NCI-H2029 (cell line): ENCODE measurements around the gene PRKAR1B.
"Not testable (repeated sequence)": the region's sequence is repeated elsewhere in the genome, so short reads cannot be mapped to it uniquely, and the experiment has no call there.

Experiments used
- DNase-seq: peaks from one replicate; lab custom pipeline; 2025; lab: John Stamatoyannopoulos, UW

Gene PRKAR1B

DNA sequence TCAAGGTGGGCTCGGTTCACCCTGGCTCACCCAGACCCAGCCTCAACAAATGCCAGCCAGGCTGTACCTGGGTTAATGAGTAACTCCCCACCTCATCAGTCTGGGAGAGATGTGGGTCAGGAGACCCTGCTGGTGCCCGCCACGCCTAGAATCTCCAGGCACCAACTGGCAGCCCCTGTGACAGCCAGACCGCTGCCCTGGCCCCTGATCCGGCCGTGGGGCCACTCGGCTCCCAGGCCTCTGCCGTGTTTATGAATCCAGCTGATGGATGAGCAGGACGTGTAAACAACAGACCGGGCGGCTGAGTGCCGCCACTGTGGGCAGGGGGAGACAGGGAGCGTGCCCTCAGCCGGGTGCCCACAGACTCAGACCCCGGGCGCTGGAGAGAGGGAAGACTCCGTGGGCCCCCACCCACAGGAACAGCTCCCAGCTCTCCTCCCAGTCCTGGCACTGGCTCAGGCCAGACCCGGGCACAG, 173.4 kb downstream of the PRKAR1B start:
- no peak for DNase-seq

DNA sequence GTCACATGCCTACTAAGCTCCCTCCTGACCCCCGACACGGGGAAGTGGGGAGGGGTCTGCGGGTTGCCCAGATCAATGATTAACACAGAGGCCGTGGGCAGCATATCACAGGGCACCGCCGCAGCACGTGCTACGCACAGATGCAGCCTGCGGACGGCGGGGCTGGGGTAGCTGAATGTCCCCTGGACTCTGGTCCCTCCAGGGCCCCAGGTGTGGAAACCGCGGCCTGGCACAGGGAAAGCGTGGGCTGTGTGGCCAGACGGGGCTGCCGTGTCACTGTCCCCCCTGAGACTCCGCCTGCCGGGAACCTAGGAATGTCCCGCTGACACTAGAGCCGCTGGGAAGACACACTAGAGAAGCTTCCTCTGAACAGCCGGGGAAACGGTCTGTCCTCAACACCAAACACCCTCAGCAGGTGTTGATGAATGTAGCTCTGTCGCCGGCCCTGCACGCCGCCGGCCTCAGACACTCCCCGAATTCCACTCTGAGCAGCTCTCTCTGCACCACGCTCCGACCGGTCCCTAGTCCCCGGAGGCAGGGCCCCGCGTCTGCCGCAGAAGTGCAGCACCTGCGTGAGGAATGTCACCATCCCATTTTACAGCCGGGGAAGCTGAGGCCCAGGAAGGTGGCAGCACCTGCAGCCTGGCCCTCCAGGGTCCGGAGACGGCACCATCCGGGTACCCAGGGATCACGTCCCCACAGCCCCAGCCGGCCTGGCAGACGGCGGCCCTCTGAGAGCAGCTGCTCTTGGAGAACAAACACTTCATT, 174.0 kb downstream of the PRKAR1B start:
- DNase-seq: no peak

DNA sequence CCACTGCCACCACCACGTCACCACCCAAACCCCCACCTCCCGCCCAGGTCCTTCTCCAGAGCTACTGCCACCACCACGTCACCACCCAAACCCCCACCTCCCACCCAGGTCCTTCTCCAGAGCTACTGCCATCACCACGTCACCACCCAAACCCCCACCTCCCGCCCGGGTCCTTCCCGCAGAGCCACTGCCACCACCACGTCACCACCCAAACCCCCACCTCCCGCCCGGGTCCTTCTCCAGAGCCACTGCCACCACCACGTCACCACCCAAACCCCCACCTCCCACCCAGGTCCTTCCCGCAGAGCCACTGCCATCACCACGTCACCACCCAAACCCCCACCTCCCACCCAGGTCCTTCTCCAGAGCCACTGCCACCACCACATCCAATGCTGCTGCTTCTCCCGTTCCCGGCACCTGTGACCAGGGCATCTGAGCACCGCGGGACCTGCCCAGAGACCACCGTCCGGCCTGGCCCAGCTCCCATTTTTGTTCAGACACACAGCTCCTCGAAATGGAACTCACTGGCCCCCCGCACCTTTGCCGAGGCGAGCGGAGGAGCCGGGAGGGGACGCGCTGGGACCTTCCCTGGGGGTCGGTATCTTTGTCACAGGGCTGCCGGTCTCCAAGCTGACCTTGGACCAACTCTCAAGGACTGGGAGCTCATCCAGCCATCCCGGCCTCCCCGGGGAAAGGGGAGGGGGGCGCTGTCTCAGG, 174.8 kb downstream of the PRKAR1B start:
- not testable (repeated sequence) for DNase-seq

DNA sequence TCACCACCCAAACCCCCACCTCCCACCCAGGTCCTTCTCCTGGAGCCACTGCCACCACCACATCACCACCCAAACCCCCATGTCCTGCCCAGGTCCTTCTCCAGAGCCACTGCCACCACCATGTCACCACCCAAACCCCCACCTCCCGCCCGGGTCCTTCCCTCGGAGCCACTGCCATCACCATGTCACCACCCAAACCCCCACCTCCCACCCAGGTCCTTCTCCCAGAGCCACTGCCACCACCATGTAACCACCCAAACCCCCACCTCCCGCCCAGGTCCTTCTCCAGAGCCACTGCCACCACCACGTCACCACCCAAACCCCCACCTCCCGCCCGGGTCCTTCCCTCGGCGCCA, 175.5 kb downstream of the PRKAR1B start:
- not testable (repeated sequence) for DNase-seq

DNA sequence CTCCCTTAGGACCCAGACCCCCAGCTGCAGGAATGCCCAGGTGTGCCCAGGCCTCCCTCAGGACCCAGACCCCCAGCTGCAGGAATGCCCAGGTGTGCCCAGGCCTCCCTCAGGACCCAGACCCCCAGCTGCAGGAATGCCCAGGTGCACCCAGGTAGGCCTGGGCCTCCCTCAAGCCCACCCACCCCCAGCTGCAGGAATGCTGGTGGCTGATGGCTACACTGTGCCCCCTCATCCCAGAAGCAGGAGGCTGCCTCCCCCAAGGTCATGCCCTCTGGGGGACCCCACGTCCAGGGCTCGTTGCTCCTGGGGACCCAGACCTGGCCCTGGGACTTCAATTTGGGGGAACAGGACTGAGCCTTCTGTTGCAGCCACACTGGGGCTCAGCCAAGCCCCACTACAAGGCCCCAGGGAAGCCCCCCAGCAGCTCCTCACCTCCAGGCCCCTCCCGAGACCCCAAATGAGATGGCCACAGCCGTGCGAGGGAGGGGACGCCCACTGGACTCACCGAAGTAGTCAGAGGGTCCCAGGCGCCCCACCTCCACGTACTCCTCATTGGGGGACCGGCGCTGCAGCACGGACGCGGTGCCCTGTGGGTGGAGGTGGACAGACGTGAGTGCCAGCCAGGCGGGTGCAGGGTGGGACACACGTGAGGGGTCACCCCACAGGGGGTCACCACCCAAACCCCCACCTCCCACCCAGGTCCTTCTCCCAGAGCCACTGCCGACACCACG, 176.0 kb downstream of the PRKAR1B start:
- no peak for DNase-seq

GRCh38 chr7:549891-550625, 177.0 kb downstream of the PRKAR1B start:
- DNase-seq: no peak

DNA sequence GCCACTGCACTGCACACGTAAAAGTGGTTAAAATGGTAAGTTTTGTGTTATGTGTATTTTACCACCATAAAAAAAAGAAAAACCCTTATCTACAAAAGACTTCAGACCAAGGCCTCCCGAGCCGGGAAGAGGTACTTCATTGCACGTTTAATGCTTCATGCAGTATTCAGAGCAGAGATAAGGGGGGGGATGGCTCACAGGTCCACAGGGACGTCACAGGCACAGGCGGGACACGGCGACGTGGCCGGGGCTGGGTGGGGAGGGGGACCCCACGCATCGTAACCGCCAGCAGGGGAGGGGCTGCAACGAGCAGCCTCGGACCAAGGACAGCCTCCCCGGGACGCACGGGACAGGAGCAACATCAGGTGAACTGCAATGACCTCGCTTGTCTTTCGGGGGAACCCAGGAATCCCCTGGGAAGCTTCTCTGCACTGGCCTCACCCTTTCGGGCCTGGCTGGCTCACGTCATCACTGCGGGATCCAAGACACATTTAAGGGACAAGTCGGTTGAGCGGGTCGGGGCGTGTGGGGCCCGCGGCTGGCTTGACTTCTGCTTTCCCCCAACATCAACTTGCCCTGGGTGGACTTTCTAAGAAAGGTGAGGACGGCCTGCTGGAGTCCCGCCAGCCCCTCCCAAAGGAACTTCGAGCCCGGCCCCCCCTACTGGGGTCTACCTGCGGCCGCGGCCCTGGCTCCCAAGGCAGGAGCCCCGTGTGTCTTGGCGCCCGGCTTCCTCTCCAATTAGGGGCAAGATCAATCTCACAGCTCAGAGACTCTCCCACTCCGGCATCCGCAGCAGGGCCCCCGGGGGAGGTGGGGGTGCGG, 177.8 kb downstream of the PRKAR1B start:
- no peak for DNase-seq

DNA sequence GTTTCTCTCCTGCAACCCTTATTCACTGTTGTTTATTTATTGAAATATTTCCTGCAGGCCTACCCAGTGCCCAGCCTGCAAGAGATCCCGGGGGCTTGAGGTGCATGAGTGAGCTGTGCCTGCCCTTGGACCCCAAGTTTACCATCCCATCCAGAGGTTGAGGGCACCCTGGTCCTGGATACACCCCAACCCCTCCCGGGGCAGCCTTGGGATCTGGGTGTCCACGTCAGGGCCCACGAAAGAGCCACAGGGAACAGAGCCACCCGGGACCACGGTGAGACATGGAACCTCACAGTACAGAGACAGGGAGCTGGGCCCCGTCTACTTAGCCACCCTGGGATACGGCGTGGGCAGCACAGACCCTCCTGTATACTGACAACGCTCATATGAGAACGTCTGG, 178.7 kb downstream of the PRKAR1B start:
- DNase-seq: no peak

DNA sequence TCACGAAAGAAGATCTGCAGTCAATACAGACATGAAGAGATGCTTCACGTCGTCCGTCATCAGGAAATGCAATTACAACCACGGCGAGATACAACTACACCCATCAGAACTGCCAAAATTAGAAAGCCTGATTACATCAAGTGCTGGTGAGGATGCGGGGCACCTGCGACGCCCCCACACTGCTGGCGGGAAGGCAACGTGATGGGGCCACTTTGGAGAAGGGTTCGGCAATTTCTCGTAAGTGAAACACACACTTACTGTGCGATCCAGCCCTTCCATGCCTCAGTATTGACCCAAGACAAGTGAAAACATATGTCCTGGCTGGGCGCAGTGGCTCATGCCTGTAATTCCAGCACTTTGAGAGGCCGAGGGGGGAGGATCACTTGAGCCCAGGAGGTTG, 181.6 kb downstream of the PRKAR1B start:
- DNase-seq: no peak

GRCh38 chr7:544338-545221, 182.5 kb downstream of the PRKAR1B start:
- DNase-seq: no peak

GRCh38 chr7:543501-544337, 183.4 kb downstream of the PRKAR1B start:
- DNase-seq: no peak

DNA sequence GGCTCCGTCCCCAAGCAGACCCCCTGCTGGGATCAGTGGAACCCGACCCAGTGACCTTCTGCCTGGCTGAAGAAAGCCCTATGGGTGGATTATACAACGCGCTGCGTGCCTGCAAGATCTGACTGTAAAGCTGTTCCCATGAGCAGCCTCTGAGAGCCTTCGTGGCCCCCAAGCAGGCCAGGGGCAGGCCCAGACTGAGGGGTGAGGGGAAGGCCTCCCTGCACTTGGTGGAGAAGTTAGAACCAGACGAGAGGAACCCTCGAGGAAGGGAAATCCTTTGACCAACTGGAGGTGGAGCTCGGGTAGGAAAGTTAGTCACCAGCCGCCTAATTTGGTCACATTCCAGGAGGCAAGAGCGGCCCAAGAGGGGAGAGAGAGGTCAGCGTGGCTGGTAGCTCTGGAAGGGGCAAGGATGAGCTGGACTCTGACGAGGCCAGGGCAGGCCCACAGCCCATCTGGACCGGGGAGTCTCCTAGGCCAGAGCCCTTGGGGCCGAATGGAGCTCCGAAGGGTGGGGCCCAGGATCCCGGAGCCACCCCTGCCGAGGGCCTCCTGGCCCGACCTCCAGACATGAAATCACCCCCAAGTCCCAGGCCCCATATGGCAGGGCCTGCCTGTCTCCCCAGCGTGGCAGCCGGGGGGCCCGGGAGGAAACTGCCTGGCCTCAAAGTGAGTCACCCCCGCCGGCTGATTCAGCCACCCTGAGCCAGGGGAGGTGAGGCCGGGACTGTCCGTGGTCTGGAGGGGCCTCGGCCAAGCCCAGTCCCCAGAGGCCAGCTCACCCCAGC, 184.2 kb downstream of the PRKAR1B start:
- no peak for DNase-seq

DNA sequence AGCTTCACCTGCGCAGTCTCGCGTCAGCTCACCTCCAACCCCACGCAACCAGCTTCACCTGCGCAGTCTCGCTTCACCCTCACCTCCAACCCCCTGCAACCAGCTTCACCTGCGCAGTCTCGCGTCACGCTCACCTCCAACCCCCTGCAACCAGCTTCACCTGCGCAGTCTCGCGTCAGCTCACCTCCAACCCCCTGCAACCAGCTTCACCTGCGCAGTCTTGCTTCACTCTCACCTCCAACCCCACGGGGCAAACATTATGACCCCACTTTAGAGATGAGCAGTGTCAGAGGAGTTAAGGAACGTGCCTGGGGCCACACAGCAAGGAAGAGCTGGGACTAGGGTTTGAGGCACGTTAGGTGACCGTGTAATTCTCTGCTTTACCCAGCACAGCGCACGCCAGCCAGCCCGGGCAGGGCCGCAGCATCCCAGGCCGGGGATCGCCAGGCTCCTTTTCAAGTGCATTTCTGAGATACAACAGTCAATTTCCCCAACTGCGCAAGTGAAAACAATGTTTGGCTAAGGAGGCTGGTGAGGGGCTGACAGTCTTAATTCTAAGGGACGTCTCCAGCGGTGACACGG, 184.9 kb downstream of the PRKAR1B start:
- no peak for DNase-seq

- DNase-seq: no peak
These were observed 185.4 kb downstream of the PRKAR1B start for GRCh38 chr7:541661-542060.

GRCh38 chr7:540997-541396, 186.1 kb downstream of the PRKAR1B start:
- no peak for DNase-seq

- DNase-seq: no peak
These were observed 186.5 kb downstream of the PRKAR1B start for GRCh38 chr7:540579-540978.

GRCh38 chr7:539731-540411, 187.2 kb downstream of the PRKAR1B start:
- no peak for DNase-seq
